IMR-90 (cell line): ENCODE results near the gene CARMIL1. TPM values are rescaled to one million over a fixed set of nuclear protein-coding genes. Genes with fewer than 3 reads are reported as not detected.

Source experiments
- ATAC-seq: fragments of 200-7000 bp; cut with Tn5 transposase; 2 replicates; pipeline ENCODE4 v1.9.1; 2020; ENCODE audit warnings: low read depth, mild to moderate bottlenecking, moderate library complexity
- BruUV-seq: library from RNA; stranded (reverse); fragments of 400-500 nt; replicated peaks from 2 replicates; lab custom pipeline; 2021; lab: Mats Ljungman, UMichigan
- CTCF ChIA-PET: fragments of 300-600 bp; formaldehyde crosslinking; extraction: SDS; loops from one replicate; lab custom pipeline; 2021; ENCODE audit warnings: antibody characterized with exemption; lab: Yijun Ruan, JAX
- POLR2A ChIA-PET: fragments of 300-600 bp; sonication (Branson Sonifier 250); formaldehyde crosslinking; loops from one replicate; lab custom pipeline; 2022; ENCODE audit warnings: antibody characterized with exemption; ENCODE audit not compliant: unreplicated experiment; lab: Charles Lee
- DNase-seq: peaks from one replicate; pipeline ENCODE4 v3.0.0; 2013
- H2AFZ ChIP-seq: replicated peaks from 2 replicates; pipeline ENCODE3; 2013; ENCODE audit warnings: low read length, mild to moderate bottlenecking; ENCODE audit not compliant: poor library complexity
- H2AK5ac ChIP-seq: 2 replicates; pipeline ENCODE4 v1.6.1; 2013; ENCODE audit warnings: low read depth, low read length, inconsistent platforms
- H2AK9ac ChIP-seq: replicated peaks from 2 replicates; pipeline ENCODE3; 2013; ENCODE audit warnings: mild to moderate bottlenecking, low read depth, low read length, moderate library complexity; ENCODE audit not compliant: poor library complexity
- H2BK120ac ChIP-seq: 2 replicates; pipeline ENCODE4 v1.6.1; 2013; ENCODE audit warnings: low read depth, low read length, inconsistent platforms
- H2BK15ac ChIP-seq: 3 replicates; pipeline ENCODE4 v1.6.1; 2013; ENCODE audit warnings: low read depth, low read length, inconsistent platforms
- H2BK20ac ChIP-seq: 2 replicates; pipeline ENCODE4 v1.6.1; 2013; ENCODE audit warnings: low read depth, mild to moderate bottlenecking, inconsistent platforms, low read length, moderate library complexity
- H2BK5ac ChIP-seq: 2 replicates; pipeline ENCODE4 v1.6.1; 2013; ENCODE audit warnings: mild to moderate bottlenecking, low read depth, low read length, inconsistent platforms; ENCODE audit not compliant: poor library complexity, severe bottlenecking
- H3K14ac ChIP-seq: replicated peaks from 2 replicates; pipeline ENCODE4 v1.6.1; 2013; ENCODE audit warnings: low read depth, low read length, inconsistent platforms
- H3K18ac ChIP-seq: 2 replicates; pipeline ENCODE4 v1.6.1; 2013; ENCODE audit warnings: low read depth, low read length, control low read depth
- H3K23ac ChIP-seq: 2 replicates; pipeline ENCODE4 v1.6.1; 2013; ENCODE audit warnings: low read depth, low read length, inconsistent platforms
- H3K27ac ChIP-seq: 2 replicates; pipeline ENCODE4 v1.5.1; 2013; ENCODE audit warnings: mild to moderate bottlenecking, control low read depth, low read length; ENCODE audit not compliant: insufficient read depth
- H3K27me3 ChIP-seq: 2 replicates; pipeline ENCODE4 v1.6.1; 2013; ENCODE audit warnings: low read length; ENCODE audit not compliant: control insufficient read depth, insufficient read depth
- H3K36me3 ChIP-seq: 2 replicates; pipeline ENCODE4 v1.6.1; 2013; ENCODE audit warnings: low read length, mixed read lengths; ENCODE audit not compliant: control insufficient read depth, insufficient read depth
- H3K4ac ChIP-seq: 2 replicates; pipeline ENCODE4 v1.6.1; 2013; ENCODE audit warnings: low read depth, low read length, inconsistent platforms
- H3K4me1 ChIP-seq: 2 replicates; pipeline ENCODE4 v1.6.1; 2013; ENCODE audit warnings: low read length, mixed read lengths; ENCODE audit not compliant: control insufficient read depth, insufficient read depth
- H3K4me2 ChIP-seq: 2 replicates; pipeline ENCODE4 v1.6.1; 2013; ENCODE audit warnings: low read depth, mild to moderate bottlenecking, control low read depth, low read length, moderate library complexity
- H3K4me3 ChIP-seq: 2 replicates; pipeline ENCODE4 v1.5.1; 2013; ENCODE audit warnings: low read depth, mild to moderate bottlenecking, control low read depth, low read length, moderate library complexity; ENCODE audit not compliant: insufficient read depth
- H3K56ac ChIP-seq: 2 replicates; pipeline ENCODE4 v1.6.1; 2013; ENCODE audit warnings: low read length, inconsistent platforms; ENCODE audit not compliant: insufficient read depth; ENCODE audit errors: extremely low read depth
- H3K79me1 ChIP-seq, 2 experiments: 2 replicates each; pipeline ENCODE4 v1.6.1; 2013; ENCODE audit warnings: low read length in 2 of 2, inconsistent platforms in 1 of 2, low read depth in 1 of 2
- H3K9ac ChIP-seq: 2 replicates; pipeline ENCODE4 v1.6.1; 2013; ENCODE audit warnings: low read depth, low read length, control low read depth
- H3K9me1 ChIP-seq: 2 replicates; pipeline ENCODE4 v1.6.1; 2013; ENCODE audit warnings: low read length, inconsistent platforms; ENCODE audit not compliant: insufficient read depth
- H3K9me3 ChIP-seq: 2 replicates; pipeline ENCODE4 v1.6.1; 2013; ENCODE audit warnings: low read length; ENCODE audit not compliant: control insufficient read depth, insufficient read depth
- H4K20me1 ChIP-seq: 2 replicates; pipeline ENCODE4 v1.6.1; 2013; ENCODE audit warnings: low read length, inconsistent platforms; ENCODE audit not compliant: insufficient read depth
- H4K5ac ChIP-seq: 2 replicates; pipeline ENCODE4 v1.6.1; 2013; ENCODE audit warnings: mild to moderate bottlenecking, low read depth, low read length, control low read depth
- H4K8ac ChIP-seq, 2 experiments: 2 replicates each; pipeline ENCODE4 v1.6.1; 2013; ENCODE audit warnings: low read depth in 2 of 2, low read length in 2 of 2, control low read depth in 1 of 2, inconsistent platforms in 1 of 2
- H4K91ac ChIP-seq: 2 replicates; pipeline ENCODE4 v1.6.1; 2013; ENCODE audit warnings: low read depth, low read length, inconsistent platforms; ENCODE audit not compliant: insufficient read depth
- CEBPB ChIP-seq: IDR thresholded peaks from 2 replicates; pipeline ENCODE4 v1.6.1; 2012; ENCODE audit warnings: low read depth, low read length, improper control_type of control experiment
- CHD1 ChIP-seq: IDR thresholded peaks from 2 replicates; pipeline ENCODE4 v1.6.1; 2012; ENCODE audit warnings: low read depth, low read length, improper control_type of control experiment
- FOS ChIP-seq: fragments of 150-350 bp; IDR thresholded peaks from 2 replicates; pipeline ENCODE4 v1.6.1; 2016; ENCODE audit warnings: low read depth, low read length
- MAZ ChIP-seq: IDR thresholded peaks from 2 replicates; pipeline ENCODE4 v1.6.1; 2012; ENCODE audit warnings: low read depth, mild to moderate bottlenecking, low read length, improper control_type of control experiment, moderate library complexity, borderline replicate concordance
- MXI1 ChIP-seq: IDR thresholded peaks from 2 replicates; pipeline ENCODE4 v1.6.1; 2012; ENCODE audit warnings: low read depth, mild to moderate bottlenecking, low read length, moderate library complexity, borderline replicate concordance
- NFE2L2 ChIP-seq: fragments of 150-350 bp; IDR thresholded peaks from 2 replicates; pipeline ENCODE4 v1.6.1; 2016; ENCODE audit warnings: low read depth, mild to moderate bottlenecking, low read length
- POLR2A ChIP-seq: IDR thresholded peaks from 2 replicates; pipeline ENCODE4 v1.6.1; 2012; ENCODE audit warnings: mild to moderate bottlenecking, low read depth, low read length
- RAD21 ChIP-seq: IDR thresholded peaks from 2 replicates; pipeline ENCODE4 v1.6.1; 2012; ENCODE audit warnings: low read length, improper control_type of control experiment
- RFX5 ChIP-seq: IDR thresholded peaks from 2 replicates; pipeline ENCODE4 v1.8.0; 2012; ENCODE audit warnings: low read depth, mild to moderate bottlenecking, low read length, moderate library complexity
- SMC3 ChIP-seq: fragments of 150-350 bp; IDR thresholded peaks from 2 replicates; pipeline ENCODE4 v1.6.1; 2016; ENCODE audit warnings: low read depth, mild to moderate bottlenecking, antibody characterized with exemption, low read length, moderate library complexity
- dilution Hi-C: fragments of 300-500 bp; cut with HindIII; formaldehyde crosslinking; loops from one replicate; pipeline ENCODE4 v1.14.3; 2018; ENCODE audit warnings: low sequenced_read_pairs; ENCODE audit not compliant: unreplicated experiment
- in situ Hi-C: fragments of 300-500 bp; cut with MboI; formaldehyde crosslinking; loops from 3 replicates; pipeline ENCODE4 v1.14.3; 2019; ENCODE audit warnings: low sequenced_read_pairs, inconsistent platforms, mixed read lengths
- intact Hi-C: fragments of 100-400 bp; cut with micrococcal nuclease; formaldehyde crosslinking; loops from 2 replicates; pipeline ENCODE4 v1.10.0; 2022
- polyA plus RNA-seq, 3 experiments: library from polyadenylated mRNA; depleted of rRNA; stranded (reverse); fragments of >200 nt; gene quantifications; 2 replicates each; pipeline ENCODE4 v1.2.3, GENCODE V29; 2012; ENCODE audit warnings: low replicate concordance in 1 of 3
- total RNA-seq: library from RNA; depleted of rRNA; stranded (reverse); fragments of >200 nt; gene quantifications from 2 replicates; pipeline ENCODE4 v1.2.3, GENCODE V29; 2012
- TF ChIP-seq, protein P1 (sequence below): fragments of 150-350 bp; IDR thresholded peaks from 2 replicates; pipeline ENCODE4 v1.6.1; 2017; ENCODE audit warnings: mild to moderate bottlenecking, antibody characterized with exemption, low read length, low read depth
- TF ChIP-seq, protein P2 (sequence below): fragments of 150-350 bp; IDR thresholded peaks from 2 replicates; pipeline ENCODE4 v1.6.1; 2016; ENCODE audit warnings: low read depth, mild to moderate bottlenecking, low read length, moderate library complexity, borderline replicate concordance

Gene CARMIL1
- total and polyA plus RNA-seq, 2 of the 4 experiments (the other 2 are of a cell fraction) = 1.3 to 2.9 TPM

DNA sequence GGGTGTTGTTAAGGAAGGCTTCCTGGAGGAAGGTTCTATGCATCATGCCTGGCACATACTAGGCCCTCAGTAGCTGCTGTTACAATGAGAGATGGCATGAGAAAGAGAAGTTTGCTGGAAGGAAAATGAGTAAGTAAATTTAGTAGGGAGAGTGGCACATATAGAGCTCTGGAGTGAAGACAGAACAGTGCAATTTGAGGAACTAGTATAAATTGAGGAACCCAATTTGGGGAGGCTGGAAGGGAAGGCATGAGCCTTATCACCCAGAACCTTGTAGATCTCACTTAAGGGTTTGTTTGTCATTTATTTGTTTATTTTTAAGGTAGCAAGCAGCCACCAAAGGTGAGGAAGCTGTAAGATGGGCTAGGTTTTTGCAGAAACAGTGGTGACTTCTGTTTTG is 285.8 kb downstream of the CARMIL1 start:
- no peak overlapping the region for H2AK9ac ChIP-seq
- no peak for ATAC-seq
- H4K5ac ChIP-seq = no peak overlapping the region
- H3K9ac ChIP-seq = no peak overlapping the region
- no peak overlapping the region for H2BK15ac ChIP-seq
- TF ChIP-seq SMC3 (no peak), MXI1 (no peak), NFE2L2 (no peak), CEBPB (no peak), CHD1 (no peak), FOS (no peak), RFX5 (no peak), RAD21 (no peak), POLR2A (no peak), MAZ (no peak)
- TF ChIP-seq, protein P1, sequence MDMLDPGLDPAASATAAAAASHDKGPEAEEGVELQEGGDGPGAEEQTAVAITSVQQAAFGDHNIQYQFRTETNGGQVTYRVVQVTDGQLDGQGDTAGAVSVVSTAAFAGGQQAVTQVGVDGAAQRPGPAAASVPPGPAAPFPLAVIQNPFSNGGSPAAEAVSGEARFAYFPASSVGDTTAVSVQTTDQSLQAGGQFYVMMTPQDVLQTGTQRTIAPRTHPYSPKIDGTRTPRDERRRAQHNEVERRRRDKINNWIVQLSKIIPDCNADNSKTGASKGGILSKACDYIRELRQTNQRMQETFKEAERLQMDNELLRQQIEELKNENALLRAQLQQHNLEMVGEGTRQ = no peak
- TF ChIP-seq, protein P2, sequence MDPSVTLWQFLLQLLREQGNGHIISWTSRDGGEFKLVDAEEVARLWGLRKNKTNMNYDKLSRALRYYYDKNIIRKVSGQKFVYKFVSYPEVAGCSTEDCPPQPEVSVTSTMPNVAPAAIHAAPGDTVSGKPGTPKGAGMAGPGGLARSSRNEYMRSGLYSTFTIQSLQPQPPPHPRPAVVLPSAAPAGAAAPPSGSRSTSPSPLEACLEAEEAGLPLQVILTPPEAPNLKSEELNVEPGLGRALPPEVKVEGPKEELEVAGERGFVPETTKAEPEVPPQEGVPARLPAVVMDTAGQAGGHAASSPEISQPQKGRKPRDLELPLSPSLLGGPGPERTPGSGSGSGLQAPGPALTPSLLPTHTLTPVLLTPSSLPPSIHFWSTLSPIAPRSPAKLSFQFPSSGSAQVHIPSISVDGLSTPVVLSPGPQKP = no peak
- no peak overlapping the region for H3K23ac ChIP-seq
- H3K4ac ChIP-seq = no peak overlapping the region
- H3K4me1 ChIP-seq = no peaks in the 10 kb centered on the region
- no peak overlapping the region for H3K56ac ChIP-seq
- H3K18ac ChIP-seq = no peak overlapping the region
- no peak overlapping the region for H2BK120ac ChIP-seq
- no peak overlapping the region for H2AK5ac ChIP-seq
- no peak overlapping the region for H2BK5ac ChIP-seq
- BruUV-seq = no TSS peak
- H4K20me1 ChIP-seq = no peaks in the 10 kb centered on the region
- no peak overlapping the region for H3K27ac ChIP-seq
- POLR2A ChIA-PET = no interaction called here
- H3K14ac ChIP-seq = no peak overlapping the region
- H3K9me3 ChIP-seq = no peaks in the 10 kb centered on the region
- H3K79me1 ChIP-seq = no peaks in the 10 kb centered on the region
- no peaks in the 10 kb centered on the region for H3K27me3 ChIP-seq
- CTCF ChIA-PET = interaction anchor here (1.2 to 1.9 kb wide), 2 partner anchors 9 to 75 kb away, joined by 3 to 5 read pairs; no protein-coding TSS in a partner anchor
- H3K9me1 ChIP-seq = no peaks in the 10 kb centered on the region
- no peak overlapping the region for H4K8ac ChIP-seq
- H4K91ac ChIP-seq = no peak overlapping the region
- no peaks in the 10 kb centered on the region for H3K36me3 ChIP-seq
- intact Hi-C loops = no loop called here
- no peak overlapping the region for H2BK20ac ChIP-seq
- dilution Hi-C loops = no loop called here
- no peak overlapping the region for H3K4me3 ChIP-seq
- no peak for DNase-seq
- H3K4me2 ChIP-seq = no peak overlapping the region
- in situ Hi-C loops = loop anchor here (10.0 kb wide), 1 partner anchor 300 kb away; no protein-coding TSS in a partner anchor
- H2AFZ ChIP-seq = no peak overlapping the region
